OCI-LY3 (cell line): Measurements from ENCODE around the gene MYO1F.
"Not testable (repeated sequence)": the region's sequence is repeated elsewhere in the genome, so short reads cannot be mapped to it uniquely, and the experiment has no call there.

Experiments used
- H2AFZ ChIP-seq: fragments of 200-600, 300-600 bp; shearing (Covaris generic); 2 replicates; pipeline ENCODE4 v1.6.0; 2014; ENCODE audit warnings: antibody characterized with exemption, low read depth, low read length
- H3K27ac ChIP-seq: fragments of 200-600, 300-600 bp; sonication (generic); 2 replicates; pipeline ENCODE4 v1.5.1; 2014; ENCODE audit warnings: mild to moderate bottlenecking, low read length, moderate library complexity, mixed read lengths
- H3K27me3 ChIP-seq: fragments of 200-600, 300-600 bp; sonication (generic); 2 replicates; pipeline ENCODE4 v1.6.1; 2014; ENCODE audit warnings: low read depth, low read length, mixed read lengths
- H3K36me3 ChIP-seq: fragments of 200-600, 300-600 bp; sonication (generic); replicated peaks from 2 replicates; pipeline ENCODE3; 2014; ENCODE audit warnings: low read depth, low read length, mixed read lengths
- H3K4me1 ChIP-seq: fragments of 300-600, 200-600 bp; sonication (generic); 2 replicates; pipeline ENCODE4 v1.6.1; 2014; ENCODE audit warnings: low read length, mixed read lengths
- H3K4me2 ChIP-seq: fragments of 200-600, 300-600 bp; sonication (generic); 2 replicates; pipeline ENCODE4 v1.6.1; 2014; ENCODE audit warnings: low read length, mixed read lengths
- H3K4me3 ChIP-seq: fragments of 300-600, 200-600 bp; sonication (generic); 2 replicates; pipeline ENCODE4 v1.5.1; 2014; ENCODE audit warnings: antibody characterized with exemption, mild to moderate bottlenecking, low read length, moderate library complexity
- H3K79me2 ChIP-seq: fragments of 300-600, 200-600 bp; shearing (Covaris generic); 2 replicates; pipeline ENCODE4 v1.6.1; 2014; ENCODE audit warnings: mild to moderate bottlenecking, low read length, mixed read lengths
- H3K9ac ChIP-seq: fragments of 300-600, 200-600 bp; shearing (Covaris generic); 2 replicates; pipeline ENCODE4 v1.6.0; 2014; ENCODE audit warnings: mild to moderate bottlenecking, low read length, moderate library complexity
- H3K9me3 ChIP-seq: fragments of 200-600, 300-600 bp; shearing (Covaris generic); 2 replicates; pipeline ENCODE4 v1.6.1; 2014; ENCODE audit warnings: low read length, mixed read lengths; ENCODE audit not compliant: insufficient read depth
- H4K20me1 ChIP-seq: fragments of 200-600, 300-600 bp; sonication (generic); 2 replicates; pipeline ENCODE4 v1.6.1; 2016; ENCODE audit warnings: low read length, mixed read lengths; ENCODE audit not compliant: insufficient read depth
- CTCF ChIP-seq: fragments of 200-600, 300-600 bp; sonication (generic); IDR thresholded peaks from 2 replicates; pipeline ENCODE4 v1.5.1; 2014; ENCODE audit warnings: antibody characterized with exemption, low read length, low read depth
- EZH2phosphoT487 ChIP-seq: fragments of 200-600 bp; shearing (Covaris generic); IDR thresholded peaks from 2 replicates; pipeline ENCODE4 v1.6.1; 2018; ENCODE audit warnings: antibody characterized with exemption, mixed run types, low read depth

Gene MYO1F

GRCh38 chr19:8578642-8579265, 1.5 kb upstream of the MYO1F start:
- Histone ChIP-seq H3K79me2 (no peaks in the 10 kb centered on the region), H3K9ac (no peak overlapping the region), H3K4me2 (peak overlapping the region; percentile 22), H3K9me3 (no peaks in the 10 kb centered on the region), H3K4me3 (no peak overlapping the region), H3K4me1 (peaks cover 29% of the 10 kb centered on the region), H4K20me1 (no peaks in the 10 kb centered on the region), H3K27ac (no peak overlapping the region), H3K27me3 (peaks cover 15% of the 10 kb centered on the region), H2AFZ (peak overlapping the region; percentile 17; the same call in 1 of the 2 replicates), H3K36me3 (no peaks in the 10 kb centered on the region)
- TF ChIP-seq EZH2phosphoT487 (no peak), CTCF (peak; percentile 98)

- H3K27ac ChIP-seq, result no peak overlapping the region
- no peak for TF ChIP-seq CTCF
- no peak for TF ChIP-seq EZH2phosphoT487
These were observed 499 bp upstream of the MYO1F start for GRCh38 chr19:8577741-8578140.

GRCh38 chr19:8576273-8576993, 809 bp downstream of the MYO1F start:
- Histone ChIP-seq H3K27ac (no peak overlapping the region), H3K27me3 (peaks cover 15% of the 10 kb centered on the region), H3K36me3 (no peaks in the 10 kb centered on the region), H3K9ac (peak overlapping the region; percentile 69), H3K79me2 (no peaks in the 10 kb centered on the region), H2AFZ (peak overlapping the region; percentile 93), H3K4me2 (peak overlapping the region; percentile 83), H3K4me1 (peaks cover 29% of the 10 kb centered on the region), H4K20me1 (no peaks in the 10 kb centered on the region), H3K9me3 (no peaks in the 10 kb centered on the region), H3K4me3 (peak overlapping the region; percentile 78)
- no peak for TF ChIP-seq CTCF
- no peak for TF ChIP-seq EZH2phosphoT487

More at GRCh38 chr19:8577741-8578140, 499 bp upstream of the MYO1F start:
- Histone ChIP-seq H4K20me1 (no peaks in the 10 kb centered on the region), H3K36me3 (no peaks in the 10 kb centered on the region), H2AFZ (peak overlapping the region; percentile 93), H3K4me2 (peak overlapping the region; percentile 83), H3K4me1 (peaks cover 29% of the 10 kb centered on the region), H3K4me3 (peak overlapping the region; percentile 78), H3K79me2 (no peaks in the 10 kb centered on the region), H3K9ac (peak overlapping the region; percentile 69), H3K27me3 (peaks cover 15% of the 10 kb centered on the region), H3K9me3 (no peaks in the 10 kb centered on the region)

GRCh38 chr19:8575467-8575997, 1.7 kb downstream of the MYO1F start:
- H3K36me3 ChIP-seq, result no peaks in the 10 kb centered on the region
- no peak overlapping the region for H3K4me2 ChIP-seq
- no peaks in the 10 kb centered on the region for H3K9me3 ChIP-seq
- no peak overlapping the region for H3K27ac ChIP-seq
- no peaks in the 10 kb centered on the region for H3K79me2 ChIP-seq
- no peak overlapping the region for H3K4me3 ChIP-seq
- H4K20me1 ChIP-seq, result no peaks in the 10 kb centered on the region
- H2AFZ ChIP-seq, result no peak overlapping the region
- H3K9ac ChIP-seq, result no peak overlapping the region
- peaks cover 15% of the 10 kb centered on the region for H3K27me3 ChIP-seq
- no peak for TF ChIP-seq CTCF
- peaks cover 29% of the 10 kb centered on the region for H3K4me1 ChIP-seq

GRCh38 chr19:8574619-8574922, 2.7 kb downstream of the MYO1F start:
- H2AFZ ChIP-seq, H3K4me3 ChIP-seq, H3K4me2 ChIP-seq, H3K9me3 ChIP-seq, H3K27ac ChIP-seq, H3K36me3 ChIP-seq, H4K20me1 ChIP-seq, H3K79me2 ChIP-seq, H3K9ac ChIP-seq: not testable (repeated sequence)
- H3K27me3 ChIP-seq, result peaks cover 15% of the 10 kb centered on the region
- H3K4me1 ChIP-seq, result peaks cover 25% of the 10 kb centered on the region
